Heart right ventricle (tissue), 16 donors: ENCODE measurements around the gene MALRD1. TPM values are rescaled to one million over a fixed set of nuclear protein-coding genes. Genes with fewer than 3 reads are reported as not detected.

Source experiments
- ATAC-seq, 8 donors: fragments of 200-7000 bp; cut with Tn5 transposase; one replicate each; pipeline ENCODE4 v1.9.1; 2020; ENCODE audit warnings: mild to moderate bottlenecking in 8 of 8, moderate library complexity in 8 of 8, moderate number of reproducible peaks in 1 of 8
- DNase-seq, 2 donors: peaks; one replicate each; pipeline ENCODE4 v3.0.0-alpha.2; 2020
- H3K27ac ChIP-seq, 10 donors: fragments of 200-600 bp; sonication (generic) in 2 of 10; one replicate each; pipeline versions ENCODE4 v1.5.0 to v1.8.0; 2020 to 2022; ENCODE audit warnings: mild to moderate bottlenecking in 3 of 10
- H3K27me3 ChIP-seq, 7 donors: fragments of 200-600 bp; one replicate each; pipeline ENCODE4 v1.8.0; 2021 to 2022; ENCODE audit warnings: mild to moderate bottlenecking in 2 of 7
- H3K36me3 ChIP-seq, 9 donors: fragments of 200-600 bp; sonication (generic) in 1 of 9; one replicate each; pipeline versions ENCODE4 v1.5.0 to v1.8.0; 2020 to 2022; ENCODE audit warnings: mild to moderate bottlenecking in 2 of 9
- H3K4me1 ChIP-seq, 9 donors: fragments of 200-600 bp; sonication (generic) in 1 of 9; one replicate each; pipeline versions ENCODE4 v1.5.0 to v1.8.0; 2020 to 2022; ENCODE audit warnings: mild to moderate bottlenecking in 4 of 9
- H3K4me3 ChIP-seq, 10 donors: fragments of 200-600 bp; sonication (generic) in 2 of 10; one replicate each; pipeline versions ENCODE4 v1.5.0 to v1.8.0; 2020 to 2022; ENCODE audit warnings: mild to moderate bottlenecking in 7 of 10, moderate library complexity in 2 of 10
- H3K9me3 ChIP-seq, 11 donors: fragments of 200-600 bp in 10 of 11; sonication (generic) in 2 of 11; one replicate each; pipeline versions ENCODE4 v1.5.0 to v1.8.0; 2013 to 2022; ENCODE audit warnings: mild to moderate bottlenecking in 2 of 11, control low read depth in 1 of 11, moderate library complexity in 1 of 11
- CTCF ChIP-seq, 9 donors: fragments of 200-600 bp; sonication (generic) in 2 of 9; IDR thresholded peaks; one replicate each; pipeline versions ENCODE4 v1.5.0 to v1.8.0; 2021 to 2022; ENCODE audit warnings: antibody characterized with exemption in 9 of 9, mild to moderate bottlenecking in 5 of 9, moderate library complexity in 1 of 9
- WGBS, 2 donors: extraction: QIAGEN DNeasy Blood & Tissue Kit; methylation state at CpG; one replicate each; pipeline ENCODE4 v1.1.7; 2013; ENCODE audit warnings: inconsistent platforms in 1 of 2; 5-methylcytosine and 5-hydroxymethylcytosine counted together
- intact Hi-C, 10 donors: fragments of 100-400 bp; cut with DNase I; formaldehyde crosslinking; loops; one replicate each; pipeline versions ENCODE4 v1.11.1 to v1.14.2; 2022
- polyA plus RNA-seq, 2 donors: library from polyadenylated mRNA; stranded (reverse); fragments of 200-250 nt; gene quantifications; one replicate each; pipeline ENCODE4 v1.2.3, GENCODE V29; 2013
- total RNA-seq, 10 donors: library from RNA; stranded (reverse); fragmentation: NEBNext Ultra II Directional in 3 of 10; extraction: Animal tissue kit (Norgen Biotek cat#: 25700) in 3 of 10; gene quantifications; one replicate each; pipeline versions ENCODE4 v1.2.1 to v1.2.4, GENCODE V29; 2021 to 2023
- donor health status: Arrhythmogenic right ventricular cardiomyopathy.
- donor health status: ischemic (EF 13 %, LVEDD 7.1; RV severe dilation, severe dysfunction).
- donor health status: healthy with polysubstance abuse.
- donor health status: DM: no; HTN: yes; CAD: no.
- donor health status: DM: no; HTN: no; CAD: no.
- donor health status: ischemic (EF 25% LVEDD 6.9; RV normal size, moderate dysfunction).
- donor health status: ischemic (EF 25% LVEDD 5.7; RV mildly dilated, moderate dysfunction).
- donor health status: healthy.
- donor health status: DM: yes; HTN: yes; CAD: no.
- donor health status: Ischemic cardiomyopathy.
- donor health status: ischemic (EF 35%, LVEDD 5.7; RV mildly dilated, moderate dysfunction).
- donor health status: nonischemic (EF 11% LVEDD 7.7; RV severe dilation, severe dysfunction).
- donor health status: DM: yes; HTN: yes; CAD: no.
- donor health status: PGD.
- donor health status: ischemic (EF 29% LVEDD 5.4; RV normal size, mild dysfunction).
- donor health status: nonischemic (EF 23%, LVEDD 6.1; RV moderate dilation, normal function).

The MALRD1 gene
- total and polyA plus RNA-seq, 12 donors, result 0.10 to 2.2 (median 0.47) TPM

- DNase-seq (no peak), ATAC-seq (no peak)
- intact Hi-C loops, result no loop called here
- Histone ChIP-seq H3K4me1 (no peaks in the 10 kb centered on the region), H3K9me3 (peaks cover 0 to 5% (median 0%) of the 10 kb centered on the region in 11 donors), H3K27ac (no peak overlapping the region), H3K27me3 (no peaks in the 10 kb centered on the region), H3K4me3 (no peak overlapping the region), H3K36me3 (no peaks in the 10 kb centered on the region)
- no peak for TF ChIP-seq CTCF (IDR thresholded peaks at IDR 0.05)
- WGBS, 2 donors, result 85 to 95% methylated on average over 1 of the region's 1 CpG
Measured at GRCh38 chr10:19580691-19581090, 532.1 kb downstream of the MALRD1 start.

GRCh38 chr10:19588608-19589007 is 540.0 kb downstream of the MALRD1 start:
- TF ChIP-seq CTCF (IDR thresholded peaks at IDR 0.05), result no peak
- Histone ChIP-seq H3K27me3 (no peaks in the 10 kb centered on the region), H3K27ac (no peak overlapping the region), H3K9me3 (peaks cover 0 to 13% (median 0%) of the 10 kb centered on the region in 11 donors), H3K4me1 (no peaks in the 10 kb centered on the region), H3K36me3 (no peaks in the 10 kb centered on the region), H3K4me3 (no peak overlapping the region)
- intact Hi-C loops, result no loop called here
- no peak for DNase-seq
- 74 to 89% methylated on average over 8 of the region's 8 CpGs for WGBS, 2 donors
- ATAC-seq, result no peak

GRCh38 chr10:19592276-19592675 is 543.7 kb downstream of the MALRD1 start:
- no peak for DNase-seq
- H3K27me3 ChIP-seq, result no peaks in the 10 kb centered on the region
- H3K27ac ChIP-seq, result no peak overlapping the region
- no peaks in the 10 kb centered on the region for H3K4me1 ChIP-seq
- peaks cover 0 to 4% (median 0%) of the 10 kb centered on the region in 9 donors for H3K36me3 ChIP-seq
- 89 to 90% methylated on average over 5 of the region's 5 CpGs for WGBS, 2 donors
- intact Hi-C loops, result no loop called here
- no peaks in the 10 kb centered on the region for H3K9me3 ChIP-seq
- no peak for ATAC-seq
- H3K4me3 ChIP-seq, result no peak overlapping the region
- TF ChIP-seq CTCF (IDR thresholded peaks at IDR 0.05), result no peak

DNA sequence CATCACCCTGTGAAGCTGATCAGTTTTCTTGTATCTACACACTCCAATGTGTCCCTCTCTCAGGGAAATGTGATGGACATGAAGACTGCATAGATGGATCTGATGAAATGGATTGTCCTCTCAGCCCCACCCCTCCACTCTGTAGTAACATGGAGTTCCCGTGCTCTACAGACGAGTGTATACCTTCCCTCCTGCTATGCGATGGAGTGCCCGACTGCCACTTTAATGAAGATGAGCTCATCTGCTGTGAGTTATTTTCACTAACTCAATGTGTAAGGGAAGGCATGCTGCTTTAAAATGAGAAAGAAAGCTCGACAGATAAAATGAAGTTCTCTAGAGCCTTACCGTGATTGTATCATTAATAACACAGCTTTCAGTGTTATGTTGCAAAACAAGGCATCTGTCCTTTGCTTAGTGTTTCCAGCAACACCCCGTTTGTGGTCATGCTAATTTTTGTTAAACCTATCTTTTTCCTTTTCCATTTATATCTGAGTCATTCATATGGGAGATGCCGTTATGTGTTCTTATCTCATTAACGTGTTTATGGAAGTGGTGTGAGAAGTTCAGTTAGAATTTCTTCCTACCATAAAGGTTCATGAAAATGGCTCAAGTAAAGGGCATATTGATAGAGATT is 546.7 kb downstream of the MALRD1 start:
- H3K27ac ChIP-seq, result no peak overlapping the region
- intact Hi-C loops, result no loop called here
- H3K27me3 ChIP-seq, result no peaks in the 10 kb centered on the region
- H3K4me1 ChIP-seq, result no peaks in the 10 kb centered on the region
- no peak overlapping the region for H3K4me3 ChIP-seq
- WGBS, 2 donors, result 84 to 86% methylated on average over 9 of the region's 9 CpGs
- H3K9me3 ChIP-seq, result no peaks in the 10 kb centered on the region
- TF ChIP-seq CTCF (IDR thresholded peaks at IDR 0.05), result no peak
- DNase-seq (no peak), ATAC-seq (no peak)
- H3K36me3 ChIP-seq, result peaks cover 0 to 4% (median 0%) of the 10 kb centered on the region in 9 donors
